Measurements from ENCODE around the gene ALDH1A1.

ALDH1A1 gene

GRCh38 chr9:72931437-72931836 lies 21.4 kb downstream of the ALDH1A1 start:
- TF ChIP-seq, protein P1, sequence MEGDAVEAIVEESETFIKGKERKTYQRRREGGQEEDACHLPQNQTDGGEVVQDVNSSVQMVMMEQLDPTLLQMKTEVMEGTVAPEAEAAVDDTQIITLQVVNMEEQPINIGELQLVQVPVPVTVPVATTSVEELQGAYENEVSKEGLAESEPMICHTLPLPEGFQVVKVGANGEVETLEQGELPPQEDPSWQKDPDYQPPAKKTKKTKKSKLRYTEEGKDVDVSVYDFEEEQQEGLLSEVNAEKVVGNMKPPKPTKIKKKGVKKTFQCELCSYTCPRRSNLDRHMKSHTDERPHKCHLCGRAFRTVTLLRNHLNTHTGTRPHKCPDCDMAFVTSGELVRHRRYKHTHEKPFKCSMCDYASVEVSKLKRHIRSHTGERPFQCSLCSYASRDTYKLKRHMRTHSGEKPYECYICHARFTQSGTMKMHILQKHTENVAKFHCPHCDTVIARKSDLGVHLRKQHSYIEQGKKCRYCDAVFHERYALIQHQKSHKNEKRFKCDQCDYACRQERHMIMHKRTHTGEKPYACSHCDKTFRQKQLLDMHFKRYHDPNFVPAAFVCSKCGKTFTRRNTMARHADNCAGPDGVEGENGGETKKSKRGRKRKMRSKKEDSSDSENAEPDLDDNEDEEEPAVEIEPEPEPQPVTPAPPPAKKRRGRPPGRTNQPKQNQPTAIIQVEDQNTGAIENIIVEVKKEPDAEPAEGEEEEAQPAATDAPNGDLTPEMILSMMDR (conservative IDR thresholded peaks at IDR 0.05; ENCODE audit: control insufficient read depth, insufficient read depth, low read depth, low read length), result no peak
- no peak for DNase-seq (ENCODE audit: low read depth)

DNA sequence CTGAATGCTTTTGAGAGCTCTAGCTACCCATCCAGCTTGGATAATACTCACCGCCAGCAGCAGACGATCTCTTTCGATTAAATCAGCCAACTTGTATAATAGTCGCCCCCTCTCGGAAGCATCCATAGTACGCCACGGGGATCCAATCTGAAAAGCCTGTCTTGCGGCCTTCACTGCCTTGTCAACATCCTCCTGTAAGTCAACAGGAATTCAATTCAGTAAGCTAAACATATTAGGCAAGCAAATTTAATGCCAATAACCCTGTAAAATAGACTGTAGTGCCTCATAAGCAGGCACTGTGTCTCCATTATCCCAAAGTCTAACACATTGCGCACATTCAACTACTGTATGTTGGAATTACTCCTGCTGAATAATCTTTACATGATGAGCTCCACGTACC lies 22.0 kb downstream of the ALDH1A1 start:
- TF ChIP-seq, protein P1 (conservative IDR thresholded peaks at IDR 0.05; ENCODE audit: control insufficient read depth, insufficient read depth, low read depth, low read length), result no peak
- H3K4me3 ChIP-seq (ENCODE audit: control insufficient read depth, low read depth, low read length), result no peak overlapping the region
- no peak for DNase-seq (ENCODE audit: low read depth)

More at GRCh38 chr9:72931437-72931836, 21.4 kb downstream of the ALDH1A1 start:
- no peak overlapping the region for H3K4me3 ChIP-seq (ENCODE audit: control insufficient read depth, low read depth, low read length)

- H3K4me3 ChIP-seq (ENCODE audit: control insufficient read depth, low read depth, low read length), result no peak overlapping the region
- TF ChIP-seq, protein P1 (conservative IDR thresholded peaks at IDR 0.05; ENCODE audit: control insufficient read depth, insufficient read depth, low read depth, low read length), result no peak
- no peak for DNase-seq (ENCODE audit: low read depth)
Observed at GRCh38 chr9:72929542-72929941, 23.3 kb downstream of the ALDH1A1 start.

GRCh38 chr9:72928042-72928507 lies 24.8 kb downstream of the ALDH1A1 start:
- DNase-seq (ENCODE audit: low read depth), result no peak
- TF ChIP-seq, protein P1 (conservative IDR thresholded peaks at IDR 0.05; ENCODE audit: control insufficient read depth, insufficient read depth, low read depth, low read length), result no peak
- H3K4me3 ChIP-seq (ENCODE audit: control insufficient read depth, low read depth, low read length), result no peak overlapping the region

DNA sequence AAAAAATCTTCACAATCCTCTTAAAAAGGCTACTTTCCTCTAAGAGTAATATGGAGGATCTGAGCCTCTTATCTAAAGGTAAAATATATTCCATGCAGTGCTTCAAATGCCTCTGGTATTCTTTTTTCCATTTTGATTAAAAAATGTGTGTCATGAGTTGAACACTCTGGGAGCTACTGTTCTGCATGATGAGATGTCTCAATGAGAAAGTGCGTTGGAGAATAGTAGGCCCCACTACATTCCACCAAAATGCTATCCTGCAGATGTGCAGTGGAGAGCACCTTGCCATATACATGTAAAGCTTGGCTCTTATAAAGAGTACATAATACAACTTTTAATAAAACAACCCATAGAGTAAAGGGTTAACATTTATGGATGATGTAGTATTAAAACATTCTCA lies 26.3 kb downstream of the ALDH1A1 start:
- no peak overlapping the region for H3K4me3 ChIP-seq (ENCODE audit: control insufficient read depth, low read depth, low read length)
- no peak for DNase-seq (ENCODE audit: low read depth)
- TF ChIP-seq, protein P1 (conservative IDR thresholded peaks at IDR 0.05; ENCODE audit: control insufficient read depth, insufficient read depth, low read depth, low read length), result no peak

- DNase-seq (ENCODE audit: low read depth), result no peak
- H3K4me3 ChIP-seq (ENCODE audit: control insufficient read depth, low read depth, low read length), result no peak overlapping the region
- TF ChIP-seq, protein P1 (conservative IDR thresholded peaks at IDR 0.05; ENCODE audit: control insufficient read depth, insufficient read depth, low read depth, low read length), result no peak
Observed at GRCh38 chr9:72925891-72926290, 27.0 kb downstream of the ALDH1A1 start.
